SJSA1 (cell line): ENCODE data around the gene PXT1. TPM values are rescaled to one million over a fixed set of nuclear protein-coding genes. Genes with fewer than 3 reads are reported as not detected.
"Not testable (repeated sequence)": the region's sequence is repeated elsewhere in the genome, so short reads cannot be mapped to it uniquely, and the experiment has no call there.

ENCODE experiments used
- DNase-seq, 2 experiments: peaks; one replicate each; pipeline ENCODE4 v3.0.0-alpha.2; 2015 to 2020; ENCODE audit warnings: low spot score in 2 of 2, low read depth in 1 of 2
- H3K27ac ChIP-seq: fragments of 250-450 bp; sonication (Bioruptor Pico); 2 replicates; pipeline ENCODE4 v1.5.1; 2020; ENCODE audit warnings: mild to moderate bottlenecking, moderate library complexity
- H3K27me3 ChIP-seq: fragments of 250-450 bp; sonication (Bioruptor Pico); replicated peaks from 2 replicates; pipeline ENCODE4 v1.5.1; 2020; ENCODE audit warnings: mild to moderate bottlenecking, moderate library complexity
- H3K36me3 ChIP-seq: fragments of 250-450 bp; sonication (Bioruptor Pico); 2 replicates; pipeline ENCODE4 v1.5.1; 2020; ENCODE audit warnings: mild to moderate bottlenecking
- H3K4me1 ChIP-seq: fragments of 250-450 bp; sonication (Bioruptor Pico); replicated peaks from 2 replicates; pipeline ENCODE4 v1.6.1; 2021; ENCODE audit warnings: mild to moderate bottlenecking
- H3K4me3 ChIP-seq: fragments of 250-450 bp; sonication (Bioruptor Pico); 2 replicates; pipeline ENCODE4 v1.5.1; 2020; ENCODE audit warnings: mild to moderate bottlenecking
- H3K9me3 ChIP-seq: fragments of 250-450 bp; sonication (Bioruptor Pico); replicated peaks from 2 replicates; pipeline ENCODE4 v1.5.1; 2020; ENCODE audit warnings: mild to moderate bottlenecking
- total RNA-seq: library from RNA; depleted of rRNA; stranded (reverse); fragments of >200 nt; shearing (Covaris generic); gene quantifications from 2 replicates; pipeline ENCODE4 v1.2.3, GENCODE V29; 2014

Gene PXT1
- total RNA-seq, 1 experiment from 2014 or later, result not detected

DNA sequence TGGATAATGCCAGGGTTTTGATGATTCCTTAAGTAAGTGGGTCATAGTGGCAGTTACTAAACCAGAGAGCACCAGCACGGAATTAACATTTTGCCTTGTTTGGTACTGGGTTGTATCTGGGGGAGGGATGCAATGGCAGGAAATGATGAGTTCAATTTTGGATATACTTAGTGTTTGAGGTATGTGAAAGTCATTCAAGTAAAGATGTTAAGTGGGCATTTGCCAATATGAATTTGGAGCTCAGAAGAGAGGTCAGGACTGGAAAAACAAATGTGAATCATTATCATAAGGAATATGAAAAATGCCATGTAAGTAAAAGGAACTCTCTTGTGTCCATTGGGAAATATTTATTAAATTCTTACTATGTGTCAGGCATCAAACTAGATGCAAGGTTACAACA lies 6.2 kb downstream of the PXT1 start:
- H3K9me3 ChIP-seq, result no peaks in the 10 kb centered on the region
- no peak for DNase-seq
- no peaks in the 10 kb centered on the region for H3K36me3 ChIP-seq
- H3K27me3 ChIP-seq, result no peaks in the 10 kb centered on the region
- H3K4me3 ChIP-seq, result no peak overlapping the region
- peaks cover 35% of the 10 kb centered on the region for H3K4me1 ChIP-seq
- no peak overlapping the region for H3K27ac ChIP-seq

DNA sequence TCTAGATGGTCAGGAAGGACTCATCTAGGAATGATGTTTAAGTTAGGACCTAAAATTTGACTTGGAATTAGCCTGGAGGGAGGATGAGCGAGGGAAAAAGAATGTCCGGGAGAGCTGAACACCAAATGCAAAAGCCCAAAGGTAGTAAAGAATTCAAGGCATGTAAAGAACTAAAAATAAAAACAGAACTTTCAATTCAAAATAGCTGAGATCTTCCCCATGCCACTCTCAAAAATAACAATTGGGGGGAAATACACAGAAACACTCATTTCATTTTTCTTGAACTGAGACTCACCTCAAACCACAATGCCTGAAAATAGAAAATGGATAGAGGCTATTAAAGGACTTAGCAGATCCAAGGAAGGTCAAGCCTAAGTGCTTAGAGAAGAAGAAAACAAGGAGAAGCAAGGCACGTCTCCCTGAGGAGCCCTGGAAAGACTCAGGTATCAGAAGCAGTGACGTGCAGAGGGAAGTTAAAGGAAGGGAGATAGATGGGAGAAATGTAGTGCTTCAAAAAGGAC lies 10.4 kb downstream of the PXT1 start:
- peak overlapping the region; percentile 64 for H3K27ac ChIP-seq
- no peaks in the 10 kb centered on the region for H3K9me3 ChIP-seq
- H3K27me3 ChIP-seq, result no peaks in the 10 kb centered on the region
- no peaks in the 10 kb centered on the region for H3K36me3 ChIP-seq
- H3K4me1 ChIP-seq, result peaks cover 44% of the 10 kb centered on the region
- H3K4me3 ChIP-seq, result no peak overlapping the region; the same call in 1 of the 2 replicates
- peak; percentile 68 to 89 for DNase-seq

DNA sequence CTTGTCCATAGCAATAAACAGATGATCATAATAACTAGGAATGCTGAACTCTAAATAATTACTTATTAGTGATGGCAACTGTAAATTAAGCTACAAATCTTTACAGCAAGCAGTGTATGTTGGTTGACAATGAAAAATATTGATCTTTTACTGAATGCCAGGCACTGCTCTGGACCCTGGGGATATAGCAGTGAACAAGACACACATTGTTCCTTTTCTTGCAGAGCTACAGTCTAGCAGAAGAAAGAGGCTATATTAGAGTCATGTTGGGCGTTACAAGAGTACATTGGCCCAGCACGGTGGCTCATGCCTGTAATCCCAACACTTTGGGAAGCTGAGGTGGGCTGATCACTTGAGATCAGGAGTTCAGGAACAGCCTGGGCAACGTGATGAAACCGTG lies 11.5 kb downstream of the PXT1 start:
- Histone ChIP-seq H3K27ac (peak overlapping the region; percentile 64), H3K4me1 (peaks cover 39% of the 10 kb centered on the region), H3K9me3 (no peaks in the 10 kb centered on the region), H3K27me3 (no peaks in the 10 kb centered on the region), H3K36me3 (no peaks in the 10 kb centered on the region), H3K4me3 (no peak overlapping the region)
- DNase-seq, result no peak

DNA sequence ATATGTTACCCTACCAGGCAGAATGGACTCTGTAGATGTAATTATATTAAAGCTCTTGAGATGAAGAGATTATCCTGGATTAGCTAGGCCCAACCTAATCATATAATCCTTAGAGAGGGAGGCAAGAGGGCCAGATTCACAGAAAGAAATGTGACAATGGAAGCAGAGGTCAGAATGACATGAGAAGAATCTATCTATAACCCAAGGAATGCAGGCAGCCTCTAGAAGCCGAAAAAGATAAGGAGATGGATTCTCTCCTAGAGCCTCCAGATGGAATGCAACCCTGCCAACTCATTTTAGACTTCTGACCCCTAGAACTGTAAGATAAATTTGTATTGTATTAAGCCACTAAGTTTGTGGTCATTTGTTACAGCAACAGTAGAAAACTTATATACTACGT lies 12.3 kb downstream of the PXT1 start:
- Histone ChIP-seq H3K27ac (peak overlapping the region; percentile 64; the same call in 1 of the 2 replicates), H3K4me1 (peaks cover 38% of the 10 kb centered on the region)
- DNase-seq, result no peak

DNA sequence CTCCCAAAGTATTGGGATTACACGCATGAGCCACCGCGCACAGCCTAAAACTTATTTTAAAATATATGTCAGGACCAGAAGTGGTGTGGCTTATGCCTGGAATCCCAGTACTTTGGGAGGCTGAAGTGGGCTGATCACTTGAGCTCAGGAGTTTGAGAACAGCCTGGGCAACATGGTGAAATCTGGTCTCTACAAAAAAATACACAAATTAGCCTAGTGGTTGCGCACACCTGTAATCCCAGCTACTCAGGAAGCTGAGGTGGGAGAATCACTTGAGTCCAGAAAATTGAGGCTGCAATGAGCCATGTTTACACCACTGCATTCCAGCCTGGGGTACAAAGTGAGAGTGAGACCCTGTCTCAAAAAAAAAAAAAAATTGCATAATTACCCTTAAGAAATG lies 13.7 kb downstream of the PXT1 start:
- no peaks in the 10 kb centered on the region for H3K36me3 ChIP-seq
- H3K9me3 ChIP-seq, result no peaks in the 10 kb centered on the region
- H3K27ac ChIP-seq, result no peak overlapping the region
- no peak for DNase-seq
- no peak overlapping the region for H3K4me3 ChIP-seq
- H3K4me1 ChIP-seq, result peaks cover 39% of the 10 kb centered on the region
- no peaks in the 10 kb centered on the region for H3K27me3 ChIP-seq

More for the DNA sequence above, 12.3 kb downstream of the PXT1 start:
- no peaks in the 10 kb centered on the region for H3K27me3 ChIP-seq
- H3K4me3 ChIP-seq, result no peak overlapping the region
- H3K9me3 ChIP-seq, result no peaks in the 10 kb centered on the region
- no peaks in the 10 kb centered on the region for H3K36me3 ChIP-seq

DNA sequence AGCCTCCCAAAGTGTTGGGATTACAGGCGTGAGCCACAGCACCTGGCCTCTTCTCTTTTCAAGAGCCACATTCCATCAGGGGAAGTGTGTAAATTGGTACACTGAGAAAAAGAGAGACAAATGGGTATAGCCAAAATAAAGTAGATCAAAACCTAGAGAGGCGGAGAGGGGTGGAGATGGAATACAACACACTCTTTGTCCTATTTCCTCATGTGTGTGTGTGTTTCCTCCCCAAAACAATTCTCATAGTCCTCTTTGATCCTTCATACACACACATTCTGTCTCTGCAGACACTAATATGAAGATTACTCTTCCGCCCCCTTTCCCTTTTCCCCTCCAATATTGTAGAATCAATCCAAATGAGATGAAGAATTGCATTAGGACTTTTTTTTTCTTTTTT lies 16.0 kb downstream of the PXT1 start:
- no peaks in the 10 kb centered on the region for H3K36me3 ChIP-seq
- no peaks in the 10 kb centered on the region for H3K9me3 ChIP-seq
- no peak overlapping the region for H3K4me3 ChIP-seq
- no peak overlapping the region for H3K27ac ChIP-seq
- H3K4me1 ChIP-seq, result peaks cover 31% of the 10 kb centered on the region
- DNase-seq, result no peak
- H3K27me3 ChIP-seq, result no peaks in the 10 kb centered on the region

DNA sequence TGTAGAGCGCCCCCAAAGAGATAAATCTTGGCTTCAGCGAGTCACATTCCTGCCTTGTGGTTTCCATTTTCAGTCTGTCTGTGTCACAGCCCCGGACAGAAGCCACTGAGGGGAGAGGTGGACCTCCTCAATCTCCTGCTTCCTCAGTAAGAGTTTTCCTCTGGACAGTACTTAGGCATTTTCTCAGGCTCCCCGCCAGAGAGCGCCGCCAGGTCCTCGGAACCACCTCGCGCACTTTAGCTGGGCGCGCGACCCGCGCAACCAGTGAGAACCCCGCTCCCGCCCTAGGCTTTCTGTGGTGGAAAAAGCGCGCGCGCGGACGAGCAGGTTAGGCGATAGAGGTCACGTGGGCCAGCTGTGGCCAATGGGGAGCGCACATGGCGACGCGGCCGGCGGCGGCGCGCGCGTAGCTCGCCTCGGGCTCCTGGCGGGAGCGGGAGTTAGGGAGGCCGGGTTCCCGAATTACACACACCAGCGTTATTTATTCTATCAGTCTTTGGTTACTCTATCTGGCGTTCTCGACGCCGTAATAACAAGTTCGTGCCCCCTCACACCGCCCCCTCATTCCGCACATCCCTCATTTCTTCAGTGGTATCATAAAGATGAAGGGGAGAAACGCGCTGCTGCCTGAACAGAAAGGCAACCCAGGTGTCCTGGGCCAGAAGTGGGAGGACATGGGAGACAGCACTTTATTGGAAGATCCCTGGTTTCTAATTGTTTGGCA lies 19.4 kb downstream of the PXT1 start:
- peaks cover 12% of the 10 kb centered on the region for H3K4me1 ChIP-seq
- DNase-seq, result peak; percentile 96 to 99

DNA sequence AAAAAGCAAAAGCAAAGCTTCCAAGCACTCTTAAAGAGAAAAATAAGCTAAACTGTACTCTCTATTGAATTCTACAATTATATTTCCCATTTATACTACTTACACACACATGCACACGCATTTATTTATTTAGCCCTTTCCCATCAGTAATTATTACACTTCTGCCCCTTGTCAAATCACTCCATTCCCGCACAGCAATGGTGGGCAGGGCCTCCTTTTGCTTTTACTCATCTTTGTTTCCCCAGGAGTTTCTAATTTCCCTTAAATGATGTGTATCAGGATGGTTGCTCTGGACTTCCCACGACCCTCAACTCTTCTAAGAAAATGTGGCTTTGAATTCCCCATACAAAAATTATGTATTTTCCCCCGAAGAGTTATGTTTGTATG lies 19.9 kb downstream of the PXT1 start:
- no peaks in the 10 kb centered on the region for H3K9me3 ChIP-seq
- H3K27ac ChIP-seq, result peak overlapping the region; percentile 41
- peaks cover 12% of the 10 kb centered on the region for H3K4me1 ChIP-seq
- no peaks in the 10 kb centered on the region for H3K36me3 ChIP-seq
- no peak for DNase-seq
- peak overlapping the region; percentile 33 for H3K4me3 ChIP-seq
- no peaks in the 10 kb centered on the region for H3K27me3 ChIP-seq

More for the DNA sequence above, 19.4 kb downstream of the PXT1 start:
- H3K4me3 ChIP-seq, result peak overlapping the region; percentile 33
- H3K27me3 ChIP-seq, result no peaks in the 10 kb centered on the region
- no peaks in the 10 kb centered on the region for H3K36me3 ChIP-seq
- peak overlapping the region; percentile 41 for H3K27ac ChIP-seq
- H3K9me3 ChIP-seq, result no peaks in the 10 kb centered on the region

DNA sequence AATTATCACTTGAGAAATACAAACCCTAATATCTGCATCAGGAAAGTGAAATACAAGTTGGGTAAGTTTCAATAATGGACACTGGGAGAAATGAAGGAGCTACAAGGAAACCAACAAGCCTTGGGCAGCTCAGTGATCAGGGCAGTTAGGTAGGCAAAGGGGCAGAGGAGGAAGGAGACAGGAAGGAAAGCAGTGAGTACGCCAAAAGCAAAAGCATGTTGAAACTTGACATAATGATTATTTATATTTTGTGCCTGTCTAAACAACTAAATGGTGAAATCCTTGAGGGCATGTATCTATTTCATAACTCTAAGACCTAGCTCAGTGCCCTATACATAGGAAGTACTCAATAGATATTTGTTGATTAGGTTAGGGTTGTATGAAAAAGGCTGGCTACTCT lies 23.3 kb downstream of the PXT1 start:
- Histone ChIP-seq H3K4me3 (no peak overlapping the region), H3K27ac (no peak overlapping the region), H3K4me1 (peaks cover 12% of the 10 kb centered on the region), H3K9me3 (no peaks in the 10 kb centered on the region), H3K36me3 (no peaks in the 10 kb centered on the region), H3K27me3 (no peaks in the 10 kb centered on the region)
- DNase-seq, result no peak

DNA sequence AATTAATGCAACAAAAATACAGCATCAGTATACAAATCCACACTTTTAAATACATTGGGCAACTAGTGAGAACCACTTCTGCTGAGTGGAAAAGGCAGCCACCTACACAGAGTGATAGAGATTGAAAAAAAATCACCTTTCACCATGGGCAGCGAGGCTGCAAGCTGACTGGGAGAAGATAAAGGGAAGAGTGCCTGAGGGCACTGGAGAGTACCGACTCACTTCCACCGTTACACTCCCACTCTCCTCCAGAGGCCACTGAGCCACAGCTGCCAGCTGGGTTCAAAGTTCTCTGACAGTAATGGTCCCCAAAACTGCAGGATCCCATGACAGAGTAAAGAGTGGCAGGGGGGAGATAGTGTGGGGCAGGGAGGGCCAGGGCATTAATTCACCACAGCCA lies 24.1 kb downstream of the PXT1 start:
- Histone ChIP-seq H3K36me3 (no peaks in the 10 kb centered on the region), H3K4me1 (peaks cover 8% of the 10 kb centered on the region)
- DNase-seq, result no peak

DNA sequence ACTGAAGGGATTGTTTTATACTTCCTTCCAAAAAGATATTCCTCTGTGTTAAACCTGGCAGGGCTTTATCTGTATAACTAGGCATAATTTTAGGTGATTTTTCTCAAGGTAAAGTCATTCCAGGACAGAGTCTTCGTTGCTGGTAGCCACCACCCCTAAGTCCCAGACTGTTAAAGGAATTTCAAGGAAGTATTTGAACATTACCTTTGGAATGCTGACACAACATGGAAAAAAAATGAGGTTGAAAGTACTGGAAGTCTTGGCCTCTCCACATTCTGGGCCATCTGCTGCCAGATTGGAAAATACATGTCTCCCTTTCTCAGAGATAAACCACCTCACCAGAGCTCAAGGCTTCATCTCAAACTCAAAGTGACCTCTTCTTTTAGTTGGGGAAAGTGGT lies 28.2 kb downstream of the PXT1 start:
- Histone ChIP-seq H3K27ac (no peak overlapping the region), H3K4me3 (no peak overlapping the region), H3K27me3 (no peaks in the 10 kb centered on the region), H3K36me3 (no peaks in the 10 kb centered on the region), H3K9me3 (no peaks in the 10 kb centered on the region), H3K4me1 (no peaks in the 10 kb centered on the region)
- no peak for DNase-seq

More for the DNA sequence above, 24.1 kb downstream of the PXT1 start:
- no peak overlapping the region for H3K4me3 ChIP-seq
- H3K9me3 ChIP-seq, result no peaks in the 10 kb centered on the region
- H3K27me3 ChIP-seq, result no peaks in the 10 kb centered on the region
- no peak overlapping the region for H3K27ac ChIP-seq

DNA sequence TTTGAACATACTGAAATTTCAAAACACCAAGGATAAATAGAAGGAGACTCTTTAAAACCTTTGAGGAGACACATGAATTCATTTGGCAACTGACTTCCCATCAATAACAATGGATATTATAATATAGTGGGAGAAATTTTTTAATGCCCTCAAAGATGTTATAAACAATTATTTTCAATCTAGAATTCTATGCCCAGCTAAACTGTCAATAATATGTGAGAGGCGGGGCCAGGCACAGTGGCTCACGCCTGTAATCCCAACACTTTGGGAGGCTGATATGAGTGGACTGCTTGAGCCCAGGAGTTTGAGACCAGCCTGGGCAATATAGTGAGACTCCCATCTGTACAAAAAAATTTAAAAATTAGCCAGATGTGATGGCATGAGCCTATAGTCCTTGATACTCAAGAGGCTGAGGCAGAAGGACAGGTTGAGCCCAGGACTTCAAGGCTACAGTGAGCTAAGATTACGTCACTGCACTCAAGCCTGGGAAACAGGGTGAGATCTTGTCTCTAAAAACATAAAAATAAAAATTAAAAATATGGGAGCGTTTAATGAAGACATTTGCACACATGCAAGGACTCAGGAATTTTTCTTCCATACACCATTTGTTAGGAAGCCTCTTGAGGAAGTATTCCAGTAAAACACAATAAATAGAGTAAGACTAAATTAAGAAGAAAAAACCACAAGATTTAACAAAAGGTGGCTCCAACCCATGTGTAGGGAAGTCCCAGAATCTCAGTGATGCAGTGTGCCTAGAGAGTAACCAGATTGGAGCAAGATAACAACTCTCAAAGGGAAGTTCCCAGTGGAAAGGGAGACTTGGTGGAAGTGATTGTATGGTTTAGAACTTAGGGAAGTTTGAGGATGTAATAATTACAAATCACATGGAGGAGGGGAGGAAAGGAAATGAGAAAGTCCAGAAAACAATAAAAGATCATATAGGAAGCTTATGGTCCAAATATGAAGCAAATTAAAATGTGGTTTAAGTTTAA lies 28.9 kb downstream of the PXT1 start:
- no peaks in the 10 kb centered on the region for H3K4me1 ChIP-seq
- DNase-seq, result no peak
- H3K27me3 ChIP-seq, result no peaks in the 10 kb centered on the region

DNA sequence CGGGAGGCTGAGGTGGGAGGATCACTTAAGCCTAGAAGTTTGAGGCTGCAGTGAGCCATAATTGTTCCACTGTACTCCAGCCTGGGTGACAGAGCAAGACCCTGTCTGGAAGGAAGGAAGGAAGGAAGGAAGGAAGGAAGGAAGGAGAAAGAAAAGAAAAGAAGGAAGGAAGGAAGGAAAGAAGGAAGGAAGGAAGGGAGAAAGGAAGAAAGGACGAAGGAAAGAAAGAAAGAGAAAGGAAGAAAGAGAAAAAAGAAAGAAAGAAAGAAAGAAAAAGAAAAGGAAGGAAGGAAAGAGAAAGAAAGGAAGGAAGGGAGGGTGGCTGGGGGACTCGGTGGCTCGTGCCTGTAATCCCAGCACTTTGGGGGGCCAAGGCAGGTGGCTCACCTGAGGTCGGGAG lies 32.9 kb downstream of the PXT1 start:
- not testable (repeated sequence) for H3K27me3 ChIP-seq, H3K4me1 ChIP-seq, H3K36me3 ChIP-seq, H3K27ac ChIP-seq, DNase-seq, H3K4me3 ChIP-seq, H3K9me3 ChIP-seq

More for the DNA sequence above, 28.9 kb downstream of the PXT1 start:
- Histone ChIP-seq H3K4me3 (no peak overlapping the region), H3K9me3 (no peaks in the 10 kb centered on the region), H3K36me3 (no peaks in the 10 kb centered on the region), H3K27ac (no peak overlapping the region)

DNA sequence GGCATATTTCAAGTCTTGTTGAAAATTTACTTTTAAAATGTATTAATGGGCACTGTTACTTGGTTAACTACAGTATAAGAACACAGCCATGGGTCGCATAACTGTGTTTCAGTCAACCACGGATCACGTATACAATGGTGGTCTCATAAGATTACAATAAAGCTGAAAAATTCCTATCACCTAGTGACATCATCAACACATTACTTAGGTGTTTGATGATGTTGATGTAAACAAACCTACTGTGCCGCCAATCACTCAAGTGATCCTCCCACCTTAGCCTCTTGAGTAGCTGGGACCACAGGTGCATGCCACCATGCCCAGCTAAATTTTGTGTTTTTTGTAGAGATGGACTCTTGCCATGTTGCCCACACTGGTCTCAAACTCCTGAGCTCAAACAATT lies 38.5 kb downstream of the PXT1 start:
- no peaks in the 10 kb centered on the region for H3K9me3 ChIP-seq
- no peak for DNase-seq
- H3K36me3 ChIP-seq, result no peaks in the 10 kb centered on the region

More for the DNA sequence above, 38.5 kb downstream of the PXT1 start:
- Histone ChIP-seq H3K4me3 (no peak overlapping the region), H3K27ac (no peak overlapping the region), H3K27me3 (no peaks in the 10 kb centered on the region; the same call in 1 of the 2 replicates), H3K4me1 (no peaks in the 10 kb centered on the region)
